Esophagus muscularis mucosa (tissue), 3 donors: Measurements from ENCODE around the gene ZFPM1.

Source experiments
- CTCF ChIP-seq, 3 experiments: fragments of 200-600 bp in 2 of 3; fragments of 450-650 bp in 1 of 3; sonication (generic) in 2 of 3; IDR thresholded peaks; one replicate each; pipeline ENCODE4 v1.5.1; 2017 to 2019; ENCODE audit warnings: antibody characterized with exemption in 3 of 3, mild to moderate bottlenecking in 2 of 3, moderate library complexity in 1 of 3
- POLR2A ChIP-seq: fragments of 450-650 bp; IDR thresholded peaks from one replicate; pipeline ENCODE4 v1.6.1; 2017; ENCODE audit warnings: antibody characterized with exemption, moderate library complexity, mild to moderate bottlenecking, low read depth

GRCh38 chr16:88413631-88414030 lies 39.4 kb upstream of the ZFPM1 start:
- TF ChIP-seq CTCF (IDR thresholded peaks at IDR 0.05) (no peak), POLR2A (no peak)
